Keratinocyte (primary cell): Measurements from ENCODE around the gene ZBTB7B.

Experiments used
- CTCF ChIP-seq, 3 experiments: IDR thresholded peaks in 1 of 3; conservative IDR thresholded peaks in 1 of 3; optimal IDR thresholded peaks in 1 of 3; 2 replicates in 2 of 3; 3 replicates in 1 of 3; pipeline versions ENCODE3 to v1.5.1; 2011; ENCODE audit warnings: low read length in 3 of 3, mild to moderate bottlenecking in 3 of 3, moderate library complexity in 2 of 3, control low read depth in 1 of 3, inconsistent platforms in 1 of 3; ENCODE audit not compliant: insufficient read depth in 2 of 3; ENCODE audit errors: extremely low read depth in 1 of 3
- EZH2 ChIP-seq: IDR thresholded peaks from one replicate; pipeline ENCODE4 v1.6.1; 2012; ENCODE audit warnings: inconsistent platforms, mild to moderate bottlenecking, low read length, moderate library complexity

- TF ChIP-seq CTCF (optimal IDR thresholded peaks at IDR 0.05 in 1 of 3, IDR thresholded peaks at IDR 0.05 in 1 of 3, conservative IDR thresholded peaks at IDR 0.05 in 1 of 3; ENCODE audit: extremely low read depth in 1 of 3, insufficient read depth in 2 of 3, low read length in 3 of 3) (no peak), EZH2 (no peak)
Observed at GRCh38 chr1:154966111-154966510, 36.5 kb upstream of the ZBTB7B start.
